Activated naive CD4-positive, alpha-beta T cell treated with anti-CD3 and anti-CD28 coated beads, Interleukin-2, amount 50 U/mL, for 72 hours (primary cell): ENCODE results near the gene CKAP5. TPM values are rescaled to one million over a fixed set of nuclear protein-coding genes. Genes with fewer than 3 reads are reported as not detected.
A peak's percentile ranks its signal among the peaks of the same experiment; 100 is the strongest.

ENCODE experiments used
- ATAC-seq, 2 donors: fragments of 150-1000 bp; cut with Tn5 transposase; 2 replicates each; pipeline ENCODE4 v1.10.0; 2021; ENCODE audit warnings: mild to moderate bottlenecking in 2 of 2, moderate library complexity in 2 of 2
- DNase-seq, 2 donors: peaks; one replicate each; pipeline ENCODE4 v3.0.0; 2021 to 2022; ENCODE audit warnings: low spot score in 2 of 2
- H3K27ac Mint-ChIP-seq, 2 donors: one replicate each; pipeline ENCODE4 v1.8.0; 2022; ENCODE audit warnings: mild to moderate bottlenecking in 2 of 2, mixed read lengths in 2 of 2
- H3K36me3 Mint-ChIP-seq, 2 donors: one replicate each; pipeline ENCODE4 v1.8.0; 2022; ENCODE audit warnings: mixed read lengths in 2 of 2
- H3K9me3 Mint-ChIP-seq, 2 donors: one replicate each; pipeline ENCODE4 v1.8.0; 2022; ENCODE audit warnings: mixed read lengths in 2 of 2
- total RNA-seq, 2 donors: library from RNA; stranded (reverse); gene quantifications; one replicate each; pipeline ENCODE4 v1.2.3, GENCODE V29; 2022

The CKAP5 gene
- total RNA-seq, 2 donors from 2014 or later, result 160 to 188 TPM

GRCh38 chr11:46747150-46747549, 98.9 kb downstream of the CKAP5 start:
- no peaks in the 10 kb centered on the region for H3K9me3 Mint-ChIP-seq
- DNase-seq, result no peak
- H3K27ac Mint-ChIP-seq, result no peak overlapping the region
- no peak for ATAC-seq
- H3K36me3 Mint-ChIP-seq, result peaks cover 7 to 35% of the 10 kb centered on the region in 2 donors

GRCh38 chr11:46745995-46746394, 100.1 kb downstream of the CKAP5 start:
- DNase-seq (no peak), ATAC-seq (no peak)
- Mint-ChIP-seq H3K9me3 (no peaks in the 10 kb centered on the region), H3K36me3 (peaks cover 7 to 47% of the 10 kb centered on the region in 2 donors), H3K27ac (no peak overlapping the region)

GRCh38 chr11:46745328-46745727, 100.8 kb downstream of the CKAP5 start:
- Mint-ChIP-seq H3K27ac (no peak overlapping the region), H3K36me3 (peaks cover 7 to 43% of the 10 kb centered on the region in 2 donors), H3K9me3 (no peaks in the 10 kb centered on the region)
- no peak for DNase-seq
- ATAC-seq, result no peak

GRCh38 chr11:46743693-46744339, 102.3 kb downstream of the CKAP5 start:
- peak overlapping the region in 1 of 2 donors; percentile 75 for H3K27ac Mint-ChIP-seq
- H3K36me3 Mint-ChIP-seq, result peaks cover 7 to 37% of the 10 kb centered on the region in 2 donors
- no peak for ATAC-seq
- no peak for DNase-seq
- no peaks in the 10 kb centered on the region for H3K9me3 Mint-ChIP-seq

- ATAC-seq (no peak), DNase-seq (no peak)
- Mint-ChIP-seq H3K27ac (peak overlapping the region in 1 of 2 donors; percentile 19), H3K36me3 (peaks cover 7 to 37% of the 10 kb centered on the region in 2 donors), H3K9me3 (no peaks in the 10 kb centered on the region)
These were observed 103.0 kb downstream of the CKAP5 start for GRCh38 chr11:46743043-46743442.

- Mint-ChIP-seq H3K9me3 (no peaks in the 10 kb centered on the region), H3K36me3 (peaks cover 7 to 37% of the 10 kb centered on the region in 2 donors), H3K27ac (peak overlapping the region in 1 of 2 donors; percentile 19)
- DNase-seq, result no peak
- ATAC-seq, result no peak
These were observed 104.2 kb downstream of the CKAP5 start for GRCh38 chr11:46741600-46742484.

GRCh38 chr11:46738887-46739286, 107.2 kb downstream of the CKAP5 start:
- peaks cover 7 to 27% of the 10 kb centered on the region in 2 donors for H3K36me3 Mint-ChIP-seq
- ATAC-seq, result peak in 1 of 2 donors; percentile 16
- H3K9me3 Mint-ChIP-seq, result no peaks in the 10 kb centered on the region
- DNase-seq, result no peak
- H3K27ac Mint-ChIP-seq, result no peak overlapping the region

- DNase-seq (no peak), ATAC-seq (no peak)
- Mint-ChIP-seq H3K27ac (peak overlapping the region; percentile 4 to 39), H3K9me3 (no peaks in the 10 kb centered on the region), H3K36me3 (peaks cover 2 to 18% of the 10 kb centered on the region in 2 donors)
These were observed 108.4 kb downstream of the CKAP5 start for GRCh38 chr11:46737699-46738098.

- no peak for DNase-seq
- Mint-ChIP-seq H3K36me3 (peaks cover 0 to 7% of the 10 kb centered on the region in 2 donors), H3K9me3 (no peaks in the 10 kb centered on the region), H3K27ac (no peak overlapping the region)
- no peak for ATAC-seq
These were observed 109.5 kb downstream of the CKAP5 start for GRCh38 chr11:46736615-46737014.

- no peaks in the 10 kb centered on the region for H3K9me3 Mint-ChIP-seq
- DNase-seq (no peak), ATAC-seq (no peak)
- H3K27ac Mint-ChIP-seq, result peak overlapping the region in 1 of 2 donors; percentile 53
- H3K36me3 Mint-ChIP-seq, result peaks cover 0 to 3% of the 10 kb centered on the region in 2 donors
These were observed 109.9 kb downstream of the CKAP5 start for GRCh38 chr11:46736146-46736545.

- no peak for DNase-seq
- ATAC-seq, result no peak
- H3K9me3 Mint-ChIP-seq, result no peaks in the 10 kb centered on the region
- no peaks in the 10 kb centered on the region for H3K36me3 Mint-ChIP-seq
- H3K27ac Mint-ChIP-seq, result peak overlapping the region in 1 of 2 donors; percentile 31
These were observed 112.8 kb downstream of the CKAP5 start for GRCh38 chr11:46733234-46733633.

- Mint-ChIP-seq H3K9me3 (no peaks in the 10 kb centered on the region), H3K27ac (no peak overlapping the region), H3K36me3 (no peaks in the 10 kb centered on the region)
- no peak for DNase-seq
- no peak for ATAC-seq
These were observed 114.5 kb downstream of the CKAP5 start for GRCh38 chr11:46731545-46731944.

GRCh38 chr11:46729110-46730027, 116.7 kb downstream of the CKAP5 start:
- DNase-seq (no peak), ATAC-seq (no peak)
- H3K9me3 Mint-ChIP-seq, result no peaks in the 10 kb centered on the region
- peak overlapping the region; percentile 48 to 66 for H3K27ac Mint-ChIP-seq
- H3K36me3 Mint-ChIP-seq, result no peaks in the 10 kb centered on the region

GRCh38 chr11:46728659-46729040, 117.4 kb downstream of the CKAP5 start:
- ATAC-seq (no peak), DNase-seq (no peak)
- H3K36me3 Mint-ChIP-seq, result no peaks in the 10 kb centered on the region
- H3K9me3 Mint-ChIP-seq, result no peaks in the 10 kb centered on the region
- no peak overlapping the region for H3K27ac Mint-ChIP-seq

- H3K9me3 Mint-ChIP-seq, result no peaks in the 10 kb centered on the region
- no peak overlapping the region for H3K27ac Mint-ChIP-seq
- ATAC-seq, result peak in 1 of 2 donors; percentile 6
These were observed 118.0 kb downstream of the CKAP5 start for GRCh38 chr11:46727952-46728658.

GRCh38 chr11:46726206-46726862, 119.7 kb downstream of the CKAP5 start:
- no peaks in the 10 kb centered on the region for H3K36me3 Mint-ChIP-seq
- DNase-seq (no peak), ATAC-seq (no peak)
- no peak overlapping the region for H3K27ac Mint-ChIP-seq
- H3K9me3 Mint-ChIP-seq, result no peaks in the 10 kb centered on the region

More at GRCh38 chr11:46727952-46728658, 118.0 kb downstream of the CKAP5 start:
- no peaks in the 10 kb centered on the region for H3K36me3 Mint-ChIP-seq
- DNase-seq, result no peak
